ENCODE results near the gene IL31RA. TPM values are rescaled to one million over a fixed set of nuclear protein-coding genes. Genes with fewer than 3 reads are reported as not detected.
A peak's percentile ranks its signal among the peaks of the same experiment; 100 is the strongest.

The IL31RA gene
- total RNA-seq, 1 donor from 2014 or later = 5.7 TPM

GRCh38 chr5:55924744-55925143 is 73.6 kb downstream of the IL31RA start:
- DNase-seq (ENCODE audit: low read depth) = no peak
- Histone ChIP-seq H3K79me2 (ENCODE audit: insufficient read depth, low read length) (no peaks in the 10 kb centered on the region), H3K4me2 (ENCODE audit: low read length) (no peak overlapping the region), H3K9me3 (ENCODE audit: insufficient read depth, low read depth, low read length) (no peaks in the 10 kb centered on the region), H3K27ac (ENCODE audit: low read depth, low read length) (no peak overlapping the region), H3K9ac (ENCODE audit: low read length) (no peak overlapping the region), H3K4me1 (ENCODE audit: insufficient read depth, low read length) (no peaks in the 10 kb centered on the region), H3K36me3 (ENCODE audit: insufficient read depth, low read length) (no peaks in the 10 kb centered on the region), H2AFZ (ENCODE audit: low read depth, low read length) (peak overlapping the region; percentile 33), H3K27me3 (ENCODE audit: insufficient read depth, low read length) (no peaks in the 10 kb centered on the region), H3K4me3 (ENCODE audit: insufficient read depth, low read depth, low read length) (no peak overlapping the region), H4K20me1 (ENCODE audit: insufficient read depth, low read length) (no peaks in the 10 kb centered on the region)
- H3K9me3 Mint-ChIP-seq (ENCODE audit: unreplicated experiment) = peaks cover 2% of the 10 kb centered on the region
- no peak for FAIRE-seq
- no peak for TF ChIP-seq CTCF (IDR thresholded peaks at IDR 0.05; ENCODE audit: insufficient read depth, low read depth, low read length)
- TF ChIP-seq EZH2 (IDR thresholded peaks at IDR 0.05; ENCODE audit: insufficient read depth, low read length) = no peak
- H3K27me3 Mint-ChIP-seq (ENCODE audit: low read depth, unreplicated experiment) = peaks cover 13% of the 10 kb centered on the region
- peaks cover 15% of the 10 kb centered on the region for H3K4me1 Mint-ChIP-seq (ENCODE audit: low read depth, unreplicated experiment)
- peak overlapping the region; percentile 9 for H3K27ac Mint-ChIP-seq (ENCODE audit: unreplicated experiment)
- no peak overlapping the region for H3K4me3 Mint-ChIP-seq (ENCODE audit: unreplicated experiment)
- H3K36me3 Mint-ChIP-seq (ENCODE audit: low read depth, unreplicated experiment) = no peaks in the 10 kb centered on the region

GRCh38 chr5:55925181-55925580 is 74.0 kb downstream of the IL31RA start:
- peak overlapping the region; percentile 9 for H3K27ac Mint-ChIP-seq (ENCODE audit: unreplicated experiment)
- peaks cover 2% of the 10 kb centered on the region for H3K9me3 Mint-ChIP-seq (ENCODE audit: unreplicated experiment)
- Histone ChIP-seq H3K79me2 (ENCODE audit: insufficient read depth, low read length) (no peaks in the 10 kb centered on the region), H3K4me3 (ENCODE audit: insufficient read depth, low read depth, low read length) (no peak overlapping the region), H3K27ac (ENCODE audit: low read depth, low read length) (no peak overlapping the region), H3K36me3 (ENCODE audit: insufficient read depth, low read length) (no peaks in the 10 kb centered on the region), H3K4me1 (ENCODE audit: insufficient read depth, low read length) (no peaks in the 10 kb centered on the region), H2AFZ (ENCODE audit: low read depth, low read length) (no peak overlapping the region), H3K9me3 (ENCODE audit: insufficient read depth, low read depth, low read length) (no peaks in the 10 kb centered on the region), H3K27me3 (ENCODE audit: insufficient read depth, low read length) (no peaks in the 10 kb centered on the region), H3K9ac (ENCODE audit: low read length) (no peak overlapping the region), H3K4me2 (ENCODE audit: low read length) (no peak overlapping the region), H4K20me1 (ENCODE audit: insufficient read depth, low read length) (no peaks in the 10 kb centered on the region)
- DNase-seq (ENCODE audit: low read depth) (no peak), FAIRE-seq (no peak)
- TF ChIP-seq CTCF (IDR thresholded peaks at IDR 0.05; ENCODE audit: insufficient read depth, low read depth, low read length) (no peak), EZH2 (IDR thresholded peaks at IDR 0.05; ENCODE audit: insufficient read depth, low read length) (no peak)
- H3K36me3 Mint-ChIP-seq (ENCODE audit: low read depth, unreplicated experiment) = no peaks in the 10 kb centered on the region
- H3K4me3 Mint-ChIP-seq (ENCODE audit: unreplicated experiment) = no peak overlapping the region
- H3K4me1 Mint-ChIP-seq (ENCODE audit: low read depth, unreplicated experiment) = peaks cover 13% of the 10 kb centered on the region
- peaks cover 14% of the 10 kb centered on the region for H3K27me3 Mint-ChIP-seq (ENCODE audit: low read depth, unreplicated experiment)

- Mint-ChIP-seq H3K4me3 (ENCODE audit: unreplicated experiment) (no peak overlapping the region), H3K4me1 (ENCODE audit: low read depth, unreplicated experiment) (peaks cover 11% of the 10 kb centered on the region), H3K27me3 (ENCODE audit: low read depth, unreplicated experiment) (peaks cover 16% of the 10 kb centered on the region), H3K9me3 (ENCODE audit: unreplicated experiment) (peaks cover 2% of the 10 kb centered on the region), H3K36me3 (ENCODE audit: low read depth, unreplicated experiment) (no peaks in the 10 kb centered on the region), H3K27ac (ENCODE audit: unreplicated experiment) (no peak overlapping the region)
- Histone ChIP-seq H2AFZ (ENCODE audit: low read depth, low read length) (no peak overlapping the region), H3K36me3 (ENCODE audit: insufficient read depth, low read length) (no peaks in the 10 kb centered on the region), H4K20me1 (ENCODE audit: insufficient read depth, low read length) (no peaks in the 10 kb centered on the region), H3K4me1 (ENCODE audit: insufficient read depth, low read length) (no peaks in the 10 kb centered on the region), H3K27ac (ENCODE audit: low read depth, low read length) (no peak overlapping the region), H3K79me2 (ENCODE audit: insufficient read depth, low read length) (no peaks in the 10 kb centered on the region), H3K27me3 (ENCODE audit: insufficient read depth, low read length) (no peaks in the 10 kb centered on the region), H3K4me2 (ENCODE audit: low read length) (no peak overlapping the region), H3K4me3 (ENCODE audit: insufficient read depth, low read depth, low read length) (no peak overlapping the region), H3K9me3 (ENCODE audit: insufficient read depth, low read depth, low read length) (no peaks in the 10 kb centered on the region), H3K9ac (ENCODE audit: low read length) (no peak overlapping the region)
- FAIRE-seq (no peak), DNase-seq (ENCODE audit: low read depth) (no peak)
- TF ChIP-seq CTCF (IDR thresholded peaks at IDR 0.05; ENCODE audit: insufficient read depth, low read depth, low read length) (no peak), EZH2 (IDR thresholded peaks at IDR 0.05; ENCODE audit: insufficient read depth, low read length) (no peak)
Observed at GRCh38 chr5:55925712-55926111, 74.6 kb downstream of the IL31RA start.
